GM18519 (cell line): Measurements from ENCODE around the gene NANOS2.
A peak's percentile ranks its signal among the peaks of the same experiment; 100 is the strongest.
"Not testable (repeated sequence)": the region's sequence is repeated elsewhere in the genome, so short reads cannot be mapped to it uniquely, and the experiment has no call there.

ENCODE experiments used
- ATAC-seq: cut with Tn5 transposase; IDR thresholded peaks from one replicate; pipeline ENCODE4 v1.9.1; 2021; ENCODE audit warnings: mild to moderate bottlenecking, moderate library complexity; ENCODE audit not compliant: unreplicated experiment, low FRiP score

NANOS2 gene

DNA sequence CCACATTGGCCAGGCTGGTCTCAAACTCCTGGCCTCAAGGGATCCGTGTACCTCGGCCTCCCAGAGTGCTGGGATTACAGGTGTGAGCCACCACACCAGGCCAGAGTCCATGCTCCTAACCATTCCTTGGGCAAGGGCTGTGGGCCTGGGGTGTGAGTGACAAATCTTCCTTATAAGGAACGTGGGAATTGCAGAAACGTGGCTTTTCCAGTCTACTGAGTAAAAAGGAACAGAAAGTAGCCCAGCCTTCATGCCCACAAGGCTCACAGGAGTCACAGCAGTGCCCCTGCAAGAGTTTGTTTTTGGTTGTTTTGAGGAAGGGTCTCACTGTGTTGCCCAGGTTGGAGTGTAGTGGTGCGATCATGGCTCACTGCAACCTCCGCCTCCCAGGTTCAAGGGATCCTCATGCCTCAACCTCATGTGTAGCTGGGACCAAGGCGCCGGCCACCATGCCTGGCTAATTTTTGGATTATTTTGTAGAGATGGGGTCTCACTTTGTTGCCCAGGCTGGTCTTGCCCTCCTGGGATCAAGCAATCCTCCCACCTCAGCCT is 17.2 kb downstream of the NANOS2 start:
- ATAC-seq = no peak

DNA sequence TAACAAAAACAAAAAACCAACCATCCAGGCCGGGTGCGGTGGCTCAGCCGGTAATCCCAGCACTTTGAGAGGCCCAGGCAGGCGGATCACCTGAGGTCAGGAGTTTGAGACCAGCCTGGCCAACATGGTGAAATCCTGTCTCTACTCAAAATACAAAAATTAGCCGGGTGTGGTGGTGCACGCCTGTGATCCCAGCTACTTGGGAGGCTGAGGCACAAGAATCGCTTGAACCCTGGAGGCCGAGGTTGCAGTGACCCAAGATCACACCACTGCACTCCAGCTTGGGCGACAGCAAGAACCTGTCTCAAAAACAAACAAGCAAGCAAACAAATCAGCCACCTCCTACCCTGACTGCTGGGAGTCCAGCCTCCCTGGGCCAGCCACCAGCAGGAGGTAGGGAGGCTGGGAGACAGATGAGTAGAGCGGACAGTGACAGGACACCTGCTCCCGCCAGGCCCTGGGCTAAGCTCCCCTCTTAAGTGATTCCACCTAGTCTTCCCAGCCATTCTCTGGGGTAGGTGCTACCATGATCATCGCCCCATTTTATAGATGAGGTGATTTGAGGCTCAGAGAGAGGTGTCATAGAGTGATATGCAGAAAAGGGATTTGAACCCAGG is 18.5 kb downstream of the NANOS2 start:
- ATAC-seq = not testable (repeated sequence)

DNA sequence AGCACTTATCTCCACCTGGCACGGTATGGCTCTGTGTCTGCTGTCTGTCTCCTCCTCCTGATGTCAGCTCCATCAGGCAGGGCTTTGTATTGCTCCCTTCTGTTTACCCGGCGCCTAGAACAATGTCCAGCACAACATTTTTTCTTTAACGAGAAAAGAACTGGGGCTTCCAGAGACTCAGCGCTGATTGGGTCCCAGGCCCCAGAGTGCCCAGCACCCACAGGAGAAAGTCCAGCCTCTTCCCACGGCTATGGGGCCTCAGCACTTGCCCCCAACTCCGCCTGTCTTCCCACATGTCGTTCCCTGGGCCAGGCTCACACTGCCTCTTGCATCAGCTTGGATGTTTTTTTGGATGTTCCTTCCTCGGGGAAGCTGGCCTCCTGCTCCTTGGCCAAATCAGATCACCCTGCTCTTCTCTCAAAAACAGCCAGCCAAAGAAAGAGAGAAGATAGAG is 19.0 kb downstream of the NANOS2 start:
- ATAC-seq = no peak

DNA sequence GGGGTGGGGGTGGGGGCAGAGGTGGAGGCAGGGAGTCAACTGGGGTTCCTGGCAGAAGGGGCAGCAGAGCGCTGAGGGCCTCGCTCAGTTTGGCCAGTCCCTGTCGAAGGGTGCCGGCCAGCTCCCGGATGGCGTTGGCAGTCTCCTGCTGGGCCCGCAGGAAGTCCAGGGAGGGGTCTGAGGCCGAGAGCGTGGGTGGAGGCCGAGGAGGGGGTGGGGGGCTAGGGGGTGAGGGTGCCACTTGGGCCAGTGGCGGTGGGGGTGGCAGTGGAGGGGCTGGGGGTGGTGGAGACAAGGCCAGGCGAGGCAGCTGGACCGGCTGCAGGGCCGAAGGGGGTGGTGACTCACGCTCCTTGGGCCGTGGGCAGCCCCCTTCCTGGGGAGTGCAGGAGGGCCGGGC is 23.7 kb downstream of the NANOS2 start:
- ATAC-seq = no peak

DNA sequence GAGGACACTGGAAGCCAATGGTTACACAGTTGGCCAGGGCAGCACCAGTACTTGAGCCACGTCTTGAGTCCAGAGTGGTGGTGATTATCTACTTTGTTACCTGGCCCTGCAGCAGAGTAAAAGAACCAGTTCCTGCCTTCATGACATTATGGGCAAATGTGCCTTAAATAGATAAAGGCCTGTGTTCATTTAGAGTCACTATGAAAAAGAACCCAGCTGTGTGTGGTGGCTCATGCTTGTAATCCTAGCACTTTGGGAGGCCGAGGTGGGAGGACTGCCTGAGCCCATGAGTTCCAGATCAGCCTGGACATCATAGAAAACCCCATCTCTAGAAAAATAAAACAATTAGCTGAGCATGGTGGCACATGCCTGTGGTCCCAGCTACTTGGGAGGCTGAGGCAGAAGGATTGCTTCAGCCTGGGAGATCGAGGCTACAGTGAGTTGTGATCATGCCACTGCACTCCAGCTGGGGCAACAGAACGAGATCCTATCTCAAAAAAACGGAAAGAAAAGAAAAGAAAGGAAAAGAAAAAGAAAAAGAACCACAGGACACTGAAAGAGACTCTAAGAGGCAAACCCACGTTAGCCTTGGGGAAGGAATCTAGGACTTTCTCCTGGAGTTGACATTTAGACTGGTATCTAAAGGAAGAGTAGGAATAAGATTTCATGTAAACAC is 25.2 kb downstream of the NANOS2 start:
- ATAC-seq = no peak

DNA sequence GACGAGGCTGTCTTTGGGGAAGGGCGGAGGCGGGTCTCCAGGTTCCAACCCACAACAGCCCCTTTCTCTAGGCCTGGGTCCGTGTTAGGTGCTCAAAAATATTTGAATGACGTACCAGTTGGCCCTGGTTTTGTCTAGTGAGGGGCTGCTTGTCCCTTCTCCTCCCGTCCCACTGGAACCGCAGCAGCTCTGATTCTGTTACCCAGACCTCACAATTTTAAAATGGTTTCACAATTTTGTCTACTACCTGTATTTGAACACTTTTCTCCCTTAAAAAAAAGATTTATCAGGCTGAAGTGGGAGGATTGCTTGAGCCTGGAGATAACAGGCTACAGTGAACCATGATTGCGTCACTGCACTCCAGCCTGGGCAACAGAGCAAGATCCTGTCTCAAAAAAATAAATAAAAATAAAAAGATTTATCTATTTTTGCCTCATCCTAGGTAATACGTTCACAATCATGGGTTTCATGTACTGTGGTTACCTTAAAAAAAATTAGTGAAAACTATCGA is 27.3 kb downstream of the NANOS2 start:
- no peak for ATAC-seq

DNA sequence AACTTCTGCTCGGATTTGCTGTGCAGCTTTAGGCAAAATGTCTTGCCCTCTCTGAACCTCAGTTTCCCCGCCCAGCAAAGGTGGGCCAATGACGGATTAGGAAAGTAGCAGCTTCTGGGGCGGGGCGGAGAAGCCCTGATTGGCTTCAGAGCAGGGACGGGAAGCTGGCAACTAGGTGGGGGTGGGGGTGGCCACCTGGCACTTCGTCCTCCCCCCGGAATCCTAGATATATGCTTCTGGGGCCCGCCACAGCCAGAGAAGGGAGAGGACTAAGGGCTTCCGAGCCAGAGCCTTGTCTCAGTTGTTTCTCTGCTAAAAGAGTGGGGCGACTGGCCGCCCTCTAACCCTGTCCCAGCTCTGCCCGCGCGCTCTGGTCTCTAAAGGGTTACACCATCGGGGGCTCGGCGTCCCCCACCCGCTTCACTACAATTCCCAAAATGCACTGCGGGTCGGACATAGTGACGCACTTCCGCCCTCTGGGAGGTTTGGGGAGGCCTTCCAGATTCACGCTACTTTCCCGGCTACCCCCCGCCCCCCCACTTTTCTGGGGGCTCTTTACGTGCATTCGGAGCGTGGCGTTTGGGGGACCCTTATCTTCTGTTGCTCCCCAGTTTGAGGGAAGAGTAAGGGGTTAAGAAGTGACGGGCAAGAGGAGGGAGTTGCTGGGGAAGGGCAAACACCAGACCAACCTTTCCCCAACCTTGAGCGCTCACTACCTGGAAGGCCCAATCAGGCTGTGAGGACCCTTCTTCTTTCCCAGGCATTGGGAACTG is 28.0 kb downstream of the NANOS2 start:
- peak; percentile 39 for ATAC-seq

DNA sequence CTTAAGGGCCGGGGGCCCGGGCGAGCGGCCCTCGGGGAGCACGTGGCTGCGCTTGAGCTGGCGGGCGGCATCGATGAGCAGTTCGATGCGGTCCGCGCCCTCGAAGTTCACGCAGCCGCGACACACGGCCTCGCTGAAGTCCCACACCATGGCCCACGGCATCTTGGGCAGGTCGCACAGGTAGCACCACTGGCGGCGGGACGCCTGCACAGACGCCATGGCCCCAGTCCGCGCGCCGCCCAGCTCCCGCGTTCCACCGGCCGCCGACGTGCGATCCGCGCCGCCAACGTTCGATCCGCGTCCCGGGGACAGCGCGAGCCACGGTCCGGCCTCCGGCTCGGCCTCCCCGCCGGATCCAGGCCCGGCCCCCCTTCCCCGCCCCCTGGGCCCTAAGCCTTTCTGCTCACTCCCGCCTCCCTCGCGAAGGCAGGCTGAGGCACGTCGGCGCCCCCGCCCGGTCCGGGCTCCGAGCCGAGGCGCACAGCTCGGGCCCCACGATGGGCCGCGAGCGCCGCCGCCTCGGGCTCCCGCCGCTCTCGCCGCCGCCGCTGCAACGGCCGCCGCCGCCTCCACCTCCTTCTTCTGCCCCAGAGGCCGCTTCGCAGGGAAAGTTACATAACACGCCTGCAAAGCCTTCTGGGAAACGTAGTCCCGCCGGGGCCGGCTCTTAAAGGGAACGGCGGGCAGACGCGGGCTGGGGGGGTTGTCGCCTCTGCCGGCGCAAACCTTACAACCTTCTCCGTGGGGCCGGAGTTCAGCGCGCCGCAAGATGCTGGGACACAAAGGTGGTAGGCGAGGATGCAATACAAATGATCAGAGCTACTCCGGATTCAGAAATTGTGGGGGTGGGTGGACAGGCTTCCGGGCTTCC is 28.8 kb downstream of the NANOS2 start, which contains the start of gene IRF2BP1:
TSS of gene IRF2BP1 (minus strand) at position 586 of the 871 bp plus-strand sequence. CDS start at position 219, 367 bp downstream.
- peak; percentile 39 for ATAC-seq

DNA sequence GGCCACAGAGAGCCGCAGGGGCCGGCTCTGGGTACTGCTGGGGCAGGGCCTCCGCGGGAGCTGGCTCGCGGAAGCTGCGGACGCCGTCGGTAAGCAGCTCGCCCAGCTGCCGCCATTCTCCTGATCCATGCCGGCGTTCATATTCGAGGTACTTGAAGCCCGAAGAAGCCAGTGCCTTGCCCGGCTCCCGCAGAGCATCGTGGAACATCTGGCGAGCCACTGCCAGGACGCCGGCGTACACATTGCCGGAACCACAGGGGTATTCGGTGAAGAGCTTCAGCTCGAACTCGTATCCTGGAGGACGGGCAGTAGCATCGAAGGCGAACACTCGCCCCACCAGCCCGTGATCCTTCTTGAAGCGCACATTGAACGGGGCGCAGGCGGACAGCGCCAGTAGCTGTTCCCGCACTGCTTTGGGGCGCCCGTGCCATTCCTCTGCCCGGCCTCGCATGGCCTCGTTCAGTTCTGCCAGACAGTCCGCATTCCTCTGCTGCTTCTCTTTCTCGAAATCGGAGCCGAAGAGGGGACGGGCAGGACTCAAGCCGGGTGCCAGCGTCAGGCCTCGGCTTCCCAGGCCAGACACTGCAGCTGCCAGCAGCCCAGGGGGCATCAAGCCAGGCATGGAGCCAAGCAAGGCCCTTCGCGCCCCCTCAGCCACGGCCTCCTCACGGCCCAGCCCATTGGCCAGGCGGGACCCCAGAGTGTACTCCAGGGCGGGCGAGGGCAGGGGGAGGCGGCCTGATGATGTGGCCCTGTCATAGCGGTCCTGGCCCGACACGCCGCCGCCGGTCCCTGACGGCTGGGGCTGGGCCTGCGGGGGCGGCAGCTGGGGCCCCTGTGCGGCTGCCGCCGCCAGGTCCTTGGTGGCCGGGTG is 29.7 kb downstream of the NANOS2 start:
- no peak for ATAC-seq

DNA sequence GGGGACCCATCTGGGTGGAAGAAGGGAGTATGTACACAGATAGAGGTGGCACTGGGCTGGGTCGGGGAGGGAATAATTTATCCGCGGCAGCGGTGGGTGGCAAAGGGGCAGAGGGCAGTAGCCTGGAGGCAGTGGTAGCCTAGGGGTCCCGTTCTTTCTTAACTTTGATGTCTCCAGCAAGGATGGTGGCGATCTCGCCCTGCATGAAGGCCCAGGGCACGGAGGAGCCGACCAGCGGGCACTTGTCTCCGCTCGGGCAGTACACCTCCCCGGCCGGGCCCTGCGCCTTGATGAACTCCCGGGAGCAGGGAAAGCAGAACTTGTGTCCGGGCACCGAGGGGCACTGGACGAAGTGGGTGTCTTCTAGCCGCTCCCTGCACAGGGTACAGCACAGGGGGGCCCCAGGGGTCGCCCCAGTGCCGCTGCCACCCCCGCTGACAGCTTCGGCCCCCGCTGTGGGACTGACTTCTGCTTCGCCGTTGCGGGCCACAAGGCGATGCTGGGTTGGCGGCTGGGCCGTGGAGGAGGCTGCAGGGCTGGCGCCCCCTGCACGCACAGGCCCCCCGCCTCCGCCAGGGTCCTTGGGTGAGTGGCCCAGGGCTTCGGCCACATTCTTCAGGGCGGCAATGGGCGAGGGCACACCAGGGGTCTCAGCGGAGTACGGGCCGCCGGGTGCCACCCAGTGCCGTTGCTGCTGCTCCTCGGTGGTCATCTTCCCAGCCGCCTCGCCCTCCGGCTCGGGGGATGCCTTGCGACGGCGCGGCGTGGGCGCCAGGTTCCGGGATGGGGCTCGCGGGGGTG is 30.5 kb downstream of the NANOS2 start:
- no peak for ATAC-seq

DNA sequence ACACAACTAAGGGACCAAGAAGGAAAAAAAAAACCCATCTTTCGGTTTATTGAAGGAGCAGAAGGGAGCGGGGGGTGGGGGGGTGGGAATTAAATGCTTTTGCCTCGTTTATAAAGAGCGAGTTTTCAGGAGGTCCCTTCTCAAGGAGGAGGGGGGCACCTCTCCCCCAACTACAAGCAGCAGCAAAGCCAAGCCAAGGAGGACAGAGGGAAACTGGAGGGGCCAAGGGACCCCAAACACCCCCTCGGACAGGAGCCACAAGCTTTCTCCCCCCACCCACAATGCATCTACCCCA is 31.0 kb downstream of the NANOS2 start:
- no peak for ATAC-seq

DNA sequence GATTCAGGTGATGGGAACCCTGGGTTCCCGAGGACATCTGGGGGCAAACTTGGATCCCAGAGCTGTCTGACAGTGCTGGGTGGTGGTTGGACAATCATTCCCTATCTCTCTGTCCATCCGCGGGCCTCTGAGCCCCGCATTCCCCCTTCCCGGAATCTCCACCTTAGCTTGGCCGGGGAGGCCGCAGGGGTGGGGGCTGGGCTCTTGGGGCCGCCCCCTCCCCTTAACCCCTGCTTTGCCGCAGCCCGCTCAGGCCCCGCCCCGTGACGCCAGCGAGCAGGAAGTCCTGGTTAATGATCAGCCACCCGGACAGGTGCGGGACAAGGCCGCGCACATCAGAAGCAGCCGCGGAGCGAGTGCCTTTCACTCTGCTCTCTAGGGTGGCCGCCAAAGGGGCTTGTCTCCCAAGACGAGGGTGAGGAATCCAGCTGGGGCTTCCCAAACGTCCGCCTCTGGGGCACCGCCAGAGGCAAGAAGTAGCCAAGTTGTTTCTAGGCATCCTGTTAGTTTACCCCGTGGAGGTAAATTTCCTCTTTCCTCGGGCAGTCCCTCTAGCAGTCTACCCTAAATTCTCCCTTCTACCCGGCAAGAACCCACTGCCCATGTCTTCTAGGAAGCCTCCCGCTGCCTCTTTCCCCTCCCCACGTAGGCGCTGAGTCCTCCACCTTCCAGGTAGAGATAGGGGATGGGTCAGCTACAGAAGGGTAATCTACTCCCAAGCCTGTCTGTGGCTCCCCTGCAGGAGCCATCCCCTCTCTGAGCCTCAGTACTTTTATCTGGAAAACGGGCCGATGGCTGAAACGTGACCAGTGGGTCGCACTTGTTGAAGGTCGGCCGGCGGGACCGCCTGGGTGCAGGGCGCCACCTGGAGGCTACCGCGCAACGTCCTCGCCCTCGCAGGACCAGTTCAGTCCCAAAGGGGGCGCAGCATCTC is 31.7 kb downstream of the NANOS2 start:
- ATAC-seq = no peak

DNA sequence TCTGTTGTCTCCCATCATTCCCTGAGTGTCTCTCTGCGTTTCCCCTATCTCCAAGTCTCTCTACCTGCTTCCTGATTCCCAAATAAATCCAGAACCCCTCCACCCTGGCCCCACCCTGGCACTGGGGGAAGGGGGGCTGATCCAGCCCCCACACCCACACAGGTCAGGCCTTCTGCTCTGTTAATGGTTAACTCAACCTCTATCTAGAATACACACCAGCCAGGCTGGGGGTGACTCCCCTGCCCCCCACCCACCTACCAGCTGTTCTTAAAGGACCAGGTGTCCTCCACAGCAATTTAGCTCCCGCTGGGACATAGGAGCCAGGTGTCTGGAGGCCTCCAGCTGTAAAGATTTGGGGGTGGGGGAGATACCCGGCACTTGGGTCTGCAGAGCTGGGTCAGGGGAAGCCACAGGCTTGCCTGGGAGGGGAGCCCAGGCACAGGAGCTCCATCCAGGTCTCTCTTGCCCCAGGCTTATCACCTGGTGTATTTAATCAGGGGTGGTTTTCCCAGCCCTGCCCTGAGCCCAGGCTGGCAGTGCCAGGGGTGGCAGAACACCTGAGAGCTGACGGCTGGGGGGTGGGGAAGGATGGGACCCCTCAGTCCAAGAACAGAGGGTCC is 32.6 kb downstream of the NANOS2 start:
- no peak for ATAC-seq

DNA sequence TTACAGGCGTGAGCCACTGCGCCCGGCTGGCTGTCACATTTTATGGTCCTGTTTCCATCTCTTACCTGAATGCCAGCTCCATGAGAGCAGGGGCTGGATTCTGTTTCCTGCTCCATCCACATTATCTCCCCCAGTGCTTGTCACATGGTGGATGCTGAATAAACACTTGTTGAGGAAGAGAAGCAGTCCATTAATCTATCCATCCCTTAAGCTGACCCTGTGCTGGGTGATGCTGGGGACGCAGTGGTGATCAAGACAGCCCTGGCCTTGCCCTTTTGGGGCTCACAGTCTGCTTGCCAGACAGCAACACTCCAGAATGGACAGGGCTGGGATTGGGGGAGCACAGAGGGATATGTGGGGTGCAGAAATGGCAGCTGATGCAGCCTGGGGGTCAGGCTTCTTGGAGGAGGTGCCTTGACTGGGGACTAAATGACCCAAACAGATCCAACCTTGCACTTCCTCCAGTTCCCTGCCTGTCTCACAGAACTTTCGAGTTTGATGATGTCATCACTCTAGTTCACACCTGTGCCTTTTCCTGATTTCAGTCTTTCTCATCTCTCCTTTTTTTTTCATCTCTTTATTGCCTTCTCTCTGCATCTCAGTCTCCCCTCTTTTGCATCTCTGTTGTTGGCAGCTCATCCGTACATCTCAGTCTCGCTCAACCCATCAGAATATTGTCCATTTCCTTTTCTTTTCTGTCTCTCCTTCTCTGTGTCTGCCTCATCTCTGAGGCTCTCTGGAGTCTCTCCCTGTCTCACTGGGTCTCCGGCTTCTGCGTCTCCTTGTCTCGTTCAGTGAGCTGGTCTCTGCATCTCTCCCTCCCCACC is 33.3 kb downstream of the NANOS2 start:
- ATAC-seq = no peak

DNA sequence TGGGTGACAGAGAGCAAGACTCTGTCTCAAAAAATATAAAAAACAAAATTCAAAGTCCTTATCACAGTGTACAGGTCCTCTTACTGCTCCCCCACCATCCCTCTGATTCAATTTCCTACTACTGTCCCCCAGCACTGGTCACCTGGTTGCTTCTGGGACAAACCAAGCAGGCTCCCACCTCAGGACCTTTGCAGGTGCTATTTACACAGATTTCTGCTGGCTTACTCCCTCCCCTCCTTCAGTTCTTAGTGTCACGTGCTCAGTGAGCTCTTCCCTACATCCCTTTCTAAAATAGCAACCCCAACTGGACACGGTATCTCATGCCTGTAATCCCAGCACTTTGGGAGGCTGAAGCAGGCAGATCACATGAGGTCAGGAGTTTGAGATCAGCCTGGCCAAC is 34.6 kb downstream of the NANOS2 start:
- no peak for ATAC-seq

DNA sequence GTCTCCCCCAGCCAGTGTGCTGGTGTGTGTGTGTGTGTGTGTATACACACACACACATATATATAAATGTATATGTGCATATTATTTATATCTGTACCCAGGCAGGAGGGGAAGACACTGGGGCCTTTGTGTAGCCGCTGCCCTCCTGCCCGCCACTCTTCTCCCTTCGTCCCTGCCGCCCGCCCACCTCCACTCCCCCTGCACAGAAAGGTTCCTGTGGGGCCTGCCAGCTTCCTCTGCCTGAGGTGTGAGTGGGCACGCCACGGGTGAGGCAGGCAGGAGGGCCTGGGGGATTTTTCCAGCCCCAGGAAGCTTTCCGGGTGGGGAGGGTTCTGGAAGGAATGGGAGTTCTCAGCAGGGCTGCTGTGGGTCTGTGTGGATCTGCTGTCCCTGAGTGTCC is 35.5 kb downstream of the NANOS2 start:
- ATAC-seq = no peak
